DOHH2 (cell line): ENCODE measurements around the gene GPSM1.

ENCODE experiments used
- H3F3A ChIP-seq: fragments of 200-600 bp; sonication (generic), shearing (Covaris generic); 2 replicates; pipeline ENCODE4 v1.6.0; 2016; ENCODE audit warnings: antibody characterized with exemption, mild to moderate bottlenecking; ENCODE audit not compliant: control insufficient read depth, insufficient read depth
- H3K27ac ChIP-seq: fragments of 200-600 bp; sonication (generic); 2 replicates; pipeline ENCODE4 v1.5.1; 2014; ENCODE audit warnings: low read depth, mild to moderate bottlenecking, low read length, moderate library complexity
- H3K27me3 ChIP-seq: fragments of 200-600 bp; sonication (generic); 2 replicates; pipeline ENCODE4 v1.6.1; 2014; ENCODE audit warnings: mild to moderate bottlenecking, low read length, mixed read lengths; ENCODE audit not compliant: control insufficient read depth
- H3K36me3 ChIP-seq: fragments of 200-600 bp; sonication (generic); 2 replicates; pipeline ENCODE4 v1.6.1; 2014; ENCODE audit warnings: mild to moderate bottlenecking, low read length, moderate library complexity, mixed read lengths; ENCODE audit not compliant: control insufficient read depth
- H3K4me1 ChIP-seq: fragments of 200-600 bp; sonication (generic); 2 replicates; pipeline ENCODE4 v1.6.1; 2014; ENCODE audit warnings: mild to moderate bottlenecking, low read length, mixed read lengths; ENCODE audit not compliant: control insufficient read depth
- H3K4me2 ChIP-seq: fragments of 200-600 bp; sonication (generic); 2 replicates; pipeline ENCODE4 v1.6.0; 2014; ENCODE audit warnings: mild to moderate bottlenecking, low read length, moderate library complexity
- H3K4me3 ChIP-seq: fragments of 200-600 bp; sonication (generic); 2 replicates; pipeline ENCODE4 v1.5.1; 2014; ENCODE audit warnings: mild to moderate bottlenecking, low read length, mixed read lengths
- H3K79me2 ChIP-seq: fragments of 200-600 bp; sonication (generic); 2 replicates; pipeline ENCODE4 v1.6.1; 2014; ENCODE audit warnings: mild to moderate bottlenecking, low read length, mixed read lengths; ENCODE audit not compliant: control insufficient read depth
- H3K9me2 ChIP-seq: fragments of 200-600 bp; sonication (generic); replicated peaks from 2 replicates; pipeline ENCODE4 v1.6.1; 2014; ENCODE audit warnings: mild to moderate bottlenecking, low read length, mixed read lengths; ENCODE audit not compliant: control insufficient read depth
- H3K9me3 ChIP-seq: fragments of 200-600 bp; sonication (generic); 2 replicates; pipeline ENCODE4 v1.6.1; 2014; ENCODE audit warnings: antibody characterized with exemption, low read length, mixed read lengths; ENCODE audit not compliant: control insufficient read depth, insufficient read depth
- H4K20me1 ChIP-seq: fragments of 200-600 bp; sonication (generic); 2 replicates; pipeline ENCODE4 v1.6.0; 2014; ENCODE audit warnings: low read depth, mild to moderate bottlenecking, antibody characterized with exemption, low read length, moderate library complexity; ENCODE audit not compliant: control insufficient read depth, insufficient read depth
- CTCF ChIP-seq: fragments of 200-600 bp; sonication (generic); IDR thresholded peaks from one replicate; pipeline ENCODE4 v1.5.1; 2014; ENCODE audit warnings: antibody characterized with exemption, mild to moderate bottlenecking, low read depth, low read length; ENCODE audit not compliant: poor library complexity, severe bottlenecking
- EZH2phosphoT487 ChIP-seq: fragments of 200-600 bp; sonication (generic); IDR thresholded peaks from 2 replicates; pipeline ENCODE4 v1.6.1; 2017; ENCODE audit warnings: borderline replicate concordance, mild to moderate bottlenecking, antibody characterized with exemption, low read length, moderate library complexity, mixed read lengths

The GPSM1 gene

GRCh38 chr9:136394312-136395019 is 67.1 kb downstream of the GPSM1 start:
- H3K36me3 ChIP-seq: peaks cover 85% of the 10 kb centered on the region
- H3K9me2 ChIP-seq: no peaks in the 10 kb centered on the region
- H3K79me2 ChIP-seq: peaks cover 28% of the 10 kb centered on the region
- no peaks in the 10 kb centered on the region for H3K27me3 ChIP-seq
- H3K4me2 ChIP-seq: no peak overlapping the region
- H3K4me3 ChIP-seq: no peak overlapping the region
- no peaks in the 10 kb centered on the region for H3K9me3 ChIP-seq
- no peaks in the 10 kb centered on the region for H3F3A ChIP-seq
- no peak for TF ChIP-seq EZH2phosphoT487
- TF ChIP-seq CTCF: no peak
- peaks cover 9% of the 10 kb centered on the region for H3K4me1 ChIP-seq
- H4K20me1 ChIP-seq: no peaks in the 10 kb centered on the region; the same call in 1 of the 2 replicates
- no peak overlapping the region for H3K27ac ChIP-seq

DNA sequence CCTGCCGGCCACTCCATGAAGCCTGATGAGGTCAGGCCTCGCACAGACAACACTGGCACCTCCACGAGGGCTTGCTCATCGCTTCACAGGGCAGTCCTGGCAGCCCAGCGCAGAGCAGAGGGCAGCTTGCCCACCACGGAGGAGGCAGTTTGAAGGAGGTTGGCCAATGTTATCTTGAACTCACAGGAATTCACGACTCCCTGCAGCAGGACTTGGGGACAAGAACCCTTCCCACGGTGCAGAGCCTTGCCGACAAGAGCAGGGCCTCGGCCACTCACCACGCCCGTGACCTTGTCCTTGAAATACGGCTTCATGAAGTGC is 67.6 kb downstream of the GPSM1 start:
- Histone ChIP-seq H3K4me1 (peaks cover 9% of the 10 kb centered on the region), H4K20me1 (no peaks in the 10 kb centered on the region; the same call in 1 of the 2 replicates), H3K4me2 (no peak overlapping the region), H3K27ac (no peak overlapping the region), H3K9me3 (no peaks in the 10 kb centered on the region), H3K4me3 (no peak overlapping the region), H3K27me3 (no peaks in the 10 kb centered on the region), H3K79me2 (peaks cover 33% of the 10 kb centered on the region), H3K36me3 (peaks cover 81% of the 10 kb centered on the region), H3F3A (no peaks in the 10 kb centered on the region), H3K9me2 (no peaks in the 10 kb centered on the region)
- TF ChIP-seq EZH2phosphoT487: no peak

- Histone ChIP-seq H3K27ac (no peak overlapping the region), H3K9me2 (no peaks in the 10 kb centered on the region), H3K36me3 (peaks cover 80% of the 10 kb centered on the region), H4K20me1 (no peaks in the 10 kb centered on the region; the same call in 1 of the 2 replicates), H3K79me2 (peaks cover 34% of the 10 kb centered on the region), H3K4me2 (no peak overlapping the region), H3F3A (0 out of 2 replicates have a peak, but pooled peaks cover 2% of the 10 kb centered on the region), H3K27me3 (no peaks in the 10 kb centered on the region), H3K9me3 (no peaks in the 10 kb centered on the region), H3K4me3 (no peak overlapping the region), H3K4me1 (peaks cover 14% of the 10 kb centered on the region)
- TF ChIP-seq CTCF (no peak), EZH2phosphoT487 (no peak)
Measured at GRCh38 chr9:136395345-136396218, 68.2 kb downstream of the GPSM1 start.

DNA sequence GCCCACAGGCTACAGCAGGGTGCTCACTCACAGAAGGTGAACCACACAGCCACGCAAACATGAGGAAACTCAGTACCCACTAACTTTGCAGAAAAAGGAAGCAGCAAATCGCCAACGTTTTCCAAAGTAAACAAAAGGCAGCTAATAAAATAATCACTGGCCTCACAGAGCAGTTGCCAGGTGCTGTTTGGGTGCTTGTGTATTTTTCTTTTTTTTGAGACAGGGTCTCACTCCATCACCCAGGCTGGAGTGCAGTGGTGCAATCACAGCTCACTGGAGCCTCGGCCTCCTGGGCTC is 68.8 kb downstream of the GPSM1 start:
- Histone ChIP-seq H3K79me2 (peaks cover 34% of the 10 kb centered on the region), H3K4me2 (no peak overlapping the region), H3K27me3 (no peaks in the 10 kb centered on the region), H3K4me1 (peaks cover 16% of the 10 kb centered on the region), H3K4me3 (no peak overlapping the region), H3K9me3 (no peaks in the 10 kb centered on the region), H4K20me1 (no peaks in the 10 kb centered on the region; the same call in 1 of the 2 replicates), H3K27ac (no peak overlapping the region), H3K36me3 (peaks cover 78% of the 10 kb centered on the region), H3F3A (peaks cover 7% of the 10 kb centered on the region; the same call in 1 of the 2 replicates), H3K9me2 (no peaks in the 10 kb centered on the region)
- TF ChIP-seq EZH2phosphoT487 (no peak), CTCF (no peak)
